GM12891 (cell line): ENCODE measurements around the gene MIPOL1.

Source experiments
- POLR2A ChIP-seq: IDR thresholded peaks from 2 replicates; pipeline ENCODE4 v1.6.1; 2011; ENCODE audit warnings: low read depth, low read length, control low read depth
- POLR2AphosphoS5 ChIP-seq: IDR thresholded peaks from 2 replicates; pipeline ENCODE4 v1.6.1; 2011; ENCODE audit warnings: low read depth, low read length, control low read depth
- TAF1 ChIP-seq: IDR thresholded peaks from 2 replicates; pipeline ENCODE4 v1.6.1; 2011; ENCODE audit warnings: low read depth, low read length, control low read depth

- no peak for TF ChIP-seq POLR2A
- TF ChIP-seq TAF1, result no peak
- TF ChIP-seq POLR2AphosphoS5, result no peak
Measured at GRCh38 chr14:37592482-37593408, 395.0 kb downstream of the MIPOL1 start.
